Pons (tissue), 1 donor: ENCODE results near the gene RPL39L.

Experiments used
- DNase-seq: peaks from one replicate; pipeline ENCODE4 v3.0.0-alpha.2; 2016; ENCODE audit warnings: low spot score

The RPL39L gene

GRCh38 chr3:187093320-187093719, 46.0 kb downstream of the RPL39L start:
- no peak for DNase-seq

DNA sequence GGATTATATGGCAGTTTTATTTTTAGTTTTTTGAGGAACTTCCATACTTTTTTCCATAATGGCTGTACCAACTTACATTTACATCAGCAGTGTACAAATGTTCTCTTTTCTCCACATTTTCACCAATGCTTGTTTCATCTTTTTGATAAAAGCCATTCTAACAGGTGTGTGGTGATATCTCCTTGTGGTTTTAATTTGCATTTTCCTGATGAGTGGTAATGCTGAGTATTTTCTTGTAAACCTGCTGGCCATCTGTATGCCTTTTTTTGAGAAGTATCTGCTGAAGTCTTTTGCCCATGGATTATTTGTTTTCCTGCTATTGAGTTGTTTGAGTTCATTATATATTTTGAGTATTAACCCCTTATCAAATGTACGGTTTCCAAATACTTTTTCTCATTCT, 50.6 kb downstream of the RPL39L start:
- no peak for DNase-seq

DNA sequence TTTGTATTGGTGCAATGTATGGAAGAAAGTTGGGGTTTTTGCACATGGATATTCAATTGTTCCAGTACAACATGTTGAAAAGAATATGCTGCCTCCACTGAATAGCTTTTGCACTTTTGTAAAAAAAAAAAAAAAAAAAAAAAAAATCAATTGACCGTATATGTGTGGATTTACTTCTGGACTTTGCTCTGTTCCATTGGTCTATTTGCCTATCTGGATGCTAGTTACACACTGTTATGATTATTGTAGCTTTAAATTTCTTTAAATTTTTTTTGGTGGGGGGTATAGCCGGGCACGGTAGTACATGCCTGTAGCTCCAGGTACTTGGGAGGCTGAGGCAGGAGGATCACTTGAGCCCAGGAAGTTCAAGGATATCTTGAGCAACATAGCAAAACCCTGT, 52.5 kb downstream of the RPL39L start:
- no peak for DNase-seq

GRCh38 chr3:187085933-187086332, 53.4 kb downstream of the RPL39L start:
- no peak for DNase-seq

DNA sequence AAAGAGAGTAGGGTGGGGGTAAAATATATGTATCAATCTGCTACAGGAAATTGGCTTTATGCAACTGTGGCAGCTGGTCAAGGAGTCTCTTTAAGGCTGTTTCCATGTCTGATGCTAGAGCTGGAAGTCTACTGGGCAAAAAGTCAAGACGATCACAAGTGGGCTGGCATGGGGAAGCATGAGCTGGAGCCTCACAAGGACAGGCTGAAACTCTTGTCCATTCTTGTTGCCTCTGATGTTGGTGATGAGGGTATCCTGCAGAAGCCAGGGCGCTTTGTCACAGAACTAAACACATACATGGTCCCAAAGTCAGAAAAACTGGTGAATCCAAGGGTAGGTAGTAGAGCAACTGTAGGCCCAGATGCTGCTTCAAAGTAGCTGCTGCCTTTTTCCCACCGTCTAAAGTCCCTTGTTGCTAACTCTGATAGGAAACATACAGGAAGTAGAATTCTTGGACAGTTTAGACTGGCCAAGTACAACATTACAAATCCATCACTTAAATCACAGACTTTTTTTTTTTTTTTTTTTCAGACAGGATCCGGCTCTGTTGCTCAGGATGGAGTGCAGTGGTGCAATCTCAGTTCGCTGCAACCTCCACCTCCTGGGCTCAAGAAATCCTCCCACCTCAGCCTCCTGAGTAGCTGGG, 54.2 kb downstream of the RPL39L start:
- DNase-seq, result no peak

GRCh38 chr3:187084580-187084979, 54.7 kb downstream of the RPL39L start:
- DNase-seq, result no peak

DNA sequence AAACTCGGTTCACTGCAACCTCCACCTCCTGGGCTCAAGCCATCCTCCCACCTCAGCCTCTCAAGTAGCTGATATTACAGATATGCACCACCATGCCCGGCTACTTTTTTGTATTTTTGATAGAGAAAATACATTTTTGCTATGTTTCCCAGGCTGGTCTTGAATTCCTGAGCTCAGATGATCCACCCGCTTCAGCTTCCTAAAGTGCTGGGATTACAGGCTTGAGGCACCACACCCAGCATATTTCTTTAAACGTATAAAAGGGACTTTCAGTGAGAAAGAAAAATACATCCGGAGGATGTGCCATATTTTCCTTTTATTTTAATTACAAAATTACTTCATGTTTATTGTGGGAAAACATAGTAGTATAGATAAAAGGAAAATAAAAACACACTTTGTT, 55.2 kb downstream of the RPL39L start:
- no peak for DNase-seq

- peak; percentile 44 for DNase-seq
Observed at GRCh38 chr3:187082758-187083375, 56.4 kb downstream of the RPL39L start.

GRCh38 chr3:187080799-187081450, 58.4 kb downstream of the RPL39L start:
- no peak for DNase-seq

GRCh38 chr3:187079090-187080022, 59.9 kb downstream of the RPL39L start:
- DNase-seq, result no peak

DNA sequence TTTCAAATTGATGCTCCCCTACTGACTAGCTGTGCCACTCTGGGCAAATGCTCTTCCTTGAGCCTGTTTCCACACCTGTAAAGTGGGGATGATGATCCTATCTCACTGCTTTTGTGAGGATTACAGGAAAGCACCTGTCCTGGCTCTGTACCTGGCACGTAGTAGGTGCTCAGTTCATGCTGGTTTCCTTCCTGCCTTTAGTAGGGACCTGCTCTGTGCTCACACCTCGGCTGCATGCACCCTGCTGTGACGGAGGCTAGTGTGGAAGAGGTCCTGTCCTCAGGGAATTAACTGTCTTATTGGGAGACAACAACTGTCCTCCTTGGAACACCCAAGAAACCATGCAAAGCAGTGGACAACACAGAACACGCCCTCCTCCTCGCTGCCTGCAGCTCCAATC, 61.8 kb downstream of the RPL39L start:
- no peak for DNase-seq

DNA sequence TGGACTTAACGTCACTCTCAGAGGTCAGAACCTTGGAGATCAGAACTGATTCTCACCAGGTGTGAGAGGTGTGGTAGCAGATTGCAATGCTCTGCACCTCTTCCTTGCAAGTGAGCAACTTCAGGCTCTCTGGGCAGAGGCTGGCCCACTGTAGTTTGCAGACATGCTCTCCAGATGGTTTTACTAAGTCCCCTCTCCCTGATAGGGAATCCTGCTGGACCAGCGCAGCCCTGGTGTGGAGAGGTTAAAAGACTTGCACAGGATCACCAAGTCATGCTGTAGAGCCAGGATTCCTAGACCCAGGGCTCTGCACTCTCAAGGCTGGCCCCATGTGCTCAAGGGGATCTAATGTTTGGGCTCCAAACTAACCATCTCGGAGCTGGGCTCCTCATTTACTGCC, 62.2 kb downstream of the RPL39L start:
- no peak for DNase-seq

- DNase-seq, result no peak
Observed at GRCh38 chr3:187076297-187076696, 63.0 kb downstream of the RPL39L start.

DNA sequence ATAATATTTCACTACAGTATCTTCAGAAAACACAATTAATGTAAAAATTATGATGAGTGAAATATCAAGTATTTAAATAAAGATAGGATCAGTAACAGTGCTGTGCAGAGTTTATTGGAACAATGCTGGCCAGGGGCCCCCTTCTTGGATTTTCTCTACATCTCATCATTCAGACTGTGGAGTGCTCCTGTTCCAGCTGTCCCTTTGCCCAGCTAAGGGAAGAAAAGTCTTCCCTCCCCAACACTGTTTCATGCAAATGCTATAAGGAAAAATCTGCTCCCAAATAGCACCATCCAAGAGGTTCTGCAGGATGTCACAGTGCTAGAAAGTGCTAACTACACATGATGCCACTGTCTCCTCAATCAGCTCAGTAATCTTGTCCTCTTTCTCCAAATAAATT, 64.5 kb downstream of the RPL39L start:
- DNase-seq, result no peak

GRCh38 chr3:187073581-187074098, 65.7 kb downstream of the RPL39L start:
- no peak for DNase-seq

- no peak for DNase-seq
Observed at GRCh38 chr3:187072511-187072910, 66.8 kb downstream of the RPL39L start.

- DNase-seq, result no peak
Observed at GRCh38 chr3:187072102-187072501, 67.2 kb downstream of the RPL39L start.
